GM18951 (cell line): ENCODE results near the gene KMT2B.

Experiments
- POLR2A ChIP-seq: IDR thresholded peaks from 4 replicates; pipeline ENCODE4 v1.6.1; 2011; ENCODE audit warnings: mild to moderate bottlenecking; ENCODE audit not compliant: insufficient read length, insufficient read depth; ENCODE audit errors: extremely low read depth
- in situ Hi-C: fragments of 300-500 bp; cut with MboI; formaldehyde crosslinking; loops from one replicate; pipeline ENCODE4 v1.12.0; 2022; ENCODE audit warnings: low sequenced_read_pairs, mixed read lengths, inconsistent platforms; ENCODE audit not compliant: unreplicated experiment

KMT2B gene

GRCh38 chr19:35736913-35737886 lies 19.4 kb downstream of the KMT2B start:
- TF ChIP-seq POLR2A = peak; percentile 10
- in situ Hi-C loops = no loop called here

DNA sequence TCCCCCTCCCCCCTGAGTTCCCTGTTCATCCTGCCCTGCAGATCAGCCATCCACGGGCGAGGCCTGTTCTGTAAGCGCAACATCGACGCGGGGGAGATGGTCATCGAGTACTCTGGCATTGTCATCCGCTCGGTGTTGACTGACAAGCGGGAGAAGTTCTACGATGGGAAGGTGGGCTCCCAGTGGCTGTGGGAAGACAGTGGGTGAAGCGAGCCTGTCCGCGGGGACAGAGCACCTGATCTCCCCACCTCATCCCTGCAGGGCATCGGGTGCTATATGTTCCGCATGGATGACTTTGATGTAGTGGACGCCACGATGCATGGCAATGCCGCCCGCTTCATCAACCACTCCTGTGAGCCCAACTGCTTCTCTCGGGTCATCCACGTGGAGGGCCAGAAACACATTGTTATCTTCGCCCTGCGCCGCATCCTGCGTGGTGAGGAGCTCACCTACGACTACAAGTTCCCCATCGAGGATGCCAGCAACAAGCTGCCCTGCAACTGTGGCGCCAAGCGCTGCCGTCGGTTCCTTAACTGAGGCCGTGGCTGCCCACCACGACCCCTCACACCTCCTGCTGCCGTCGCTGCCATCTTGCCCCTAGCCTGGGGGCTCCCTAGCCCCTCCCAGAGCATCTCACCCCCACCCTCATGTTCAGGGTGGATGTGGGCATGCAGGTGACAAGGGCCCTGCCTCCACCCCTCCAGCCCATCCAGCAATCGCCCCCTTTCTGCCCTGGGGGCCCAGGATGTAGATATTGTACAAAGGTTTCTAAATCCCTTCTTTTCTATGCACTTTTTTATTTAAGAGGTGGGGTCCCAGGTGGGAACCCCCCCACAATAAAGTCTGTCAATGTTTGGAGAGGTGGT lies 20.5 kb downstream of the KMT2B start:
- in situ Hi-C loops = no loop called here
- TF ChIP-seq POLR2A = no peak

DNA sequence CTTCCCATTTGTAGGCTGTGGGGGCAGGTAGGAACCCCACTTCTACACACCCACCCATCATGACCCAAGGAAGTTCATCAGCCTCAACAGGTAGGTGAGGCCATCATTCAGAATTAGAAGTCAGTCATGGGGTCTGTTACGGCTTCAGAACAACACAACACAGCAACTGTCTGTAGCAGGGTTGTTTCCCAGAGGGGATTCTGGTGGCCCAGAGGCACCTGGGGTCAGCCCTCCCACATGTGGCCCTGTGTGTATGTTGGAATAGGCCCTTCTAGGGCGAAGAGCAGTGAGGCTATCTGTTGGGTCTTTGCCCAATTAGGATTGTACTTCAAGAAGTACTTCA lies 21.1 kb downstream of the KMT2B start:
- TF ChIP-seq POLR2A = no peak
- in situ Hi-C loops = no loop called here

- in situ Hi-C loops = no loop called here
- TF ChIP-seq POLR2A = no peak
Measured at GRCh38 chr19:35739275-35740107, 21.7 kb downstream of the KMT2B start.

- TF ChIP-seq POLR2A = no peak
- in situ Hi-C loops = no loop called here
Measured at GRCh38 chr19:35740108-35740422, 22.3 kb downstream of the KMT2B start.

GRCh38 chr19:35740423-35741202 lies 22.8 kb downstream of the KMT2B start:
- in situ Hi-C loops = no loop called here
- TF ChIP-seq POLR2A = peak; percentile 74

DNA sequence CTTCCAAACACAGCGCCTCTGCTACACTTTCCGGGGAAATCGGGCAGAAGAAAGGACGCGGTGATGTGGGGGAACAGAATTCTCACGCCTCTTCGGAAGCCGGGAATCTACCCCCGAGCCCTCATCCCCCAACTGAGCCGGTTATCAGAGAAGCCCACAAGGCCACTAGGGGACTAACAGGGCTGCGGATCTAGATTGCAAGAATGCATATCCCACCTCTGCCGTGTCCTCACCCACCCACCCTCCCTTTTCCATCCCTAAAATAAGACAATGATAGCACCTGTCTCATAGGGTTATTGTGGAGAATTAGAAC lies 23.4 kb downstream of the KMT2B start:
- in situ Hi-C loops = no loop called here
- TF ChIP-seq POLR2A = no peak

- in situ Hi-C loops = no loop called here
- peak; percentile 51 for TF ChIP-seq POLR2A
Measured at GRCh38 chr19:35742121-35742724, 24.4 kb downstream of the KMT2B start, which contains the start of gene IGFLR1. Gene IGFLR1, minus strand, starts transcription at chr19:35742452. Its CDS starts 1,272 bp downstream, at chr19:35741180.

DNA sequence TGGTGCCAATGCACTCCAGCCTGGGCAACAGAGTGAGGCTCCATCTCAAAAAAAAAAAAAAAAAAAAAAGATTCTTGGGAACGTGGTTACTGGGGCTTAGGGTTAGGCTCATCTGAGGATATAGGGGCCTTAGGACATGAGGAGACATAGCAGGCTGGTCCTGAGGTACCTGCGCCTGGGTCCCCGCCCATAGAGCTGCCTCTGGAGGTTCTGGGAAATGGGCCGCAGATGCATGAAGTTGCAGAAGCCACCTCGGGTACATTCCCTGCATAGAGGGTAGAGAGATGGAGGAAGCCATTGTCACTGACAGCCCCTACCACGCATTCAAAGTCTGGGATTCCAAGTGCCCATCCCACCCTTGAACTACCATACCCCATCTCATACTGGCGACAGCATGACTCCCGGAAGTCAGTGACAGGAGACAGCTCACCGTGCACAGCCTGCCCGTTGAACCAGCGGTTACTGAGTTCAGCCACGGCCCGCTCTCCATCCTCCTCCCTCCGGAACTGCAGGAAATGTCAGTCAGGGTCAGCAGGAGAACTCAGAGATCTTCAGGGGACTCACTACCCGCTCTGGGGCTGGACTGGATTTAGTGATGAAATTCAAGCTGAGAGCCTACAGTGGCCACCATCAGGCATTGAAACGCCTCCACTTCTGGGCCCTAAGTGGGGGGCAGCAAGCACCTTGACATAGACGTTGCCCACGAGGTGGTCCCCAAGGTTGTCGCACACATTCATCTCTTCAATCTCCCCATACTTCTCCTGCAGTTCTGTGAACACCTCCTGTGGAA lies 26.0 kb downstream of the KMT2B start:
- in situ Hi-C loops = no loop called here
- TF ChIP-seq POLR2A = no peak

DNA sequence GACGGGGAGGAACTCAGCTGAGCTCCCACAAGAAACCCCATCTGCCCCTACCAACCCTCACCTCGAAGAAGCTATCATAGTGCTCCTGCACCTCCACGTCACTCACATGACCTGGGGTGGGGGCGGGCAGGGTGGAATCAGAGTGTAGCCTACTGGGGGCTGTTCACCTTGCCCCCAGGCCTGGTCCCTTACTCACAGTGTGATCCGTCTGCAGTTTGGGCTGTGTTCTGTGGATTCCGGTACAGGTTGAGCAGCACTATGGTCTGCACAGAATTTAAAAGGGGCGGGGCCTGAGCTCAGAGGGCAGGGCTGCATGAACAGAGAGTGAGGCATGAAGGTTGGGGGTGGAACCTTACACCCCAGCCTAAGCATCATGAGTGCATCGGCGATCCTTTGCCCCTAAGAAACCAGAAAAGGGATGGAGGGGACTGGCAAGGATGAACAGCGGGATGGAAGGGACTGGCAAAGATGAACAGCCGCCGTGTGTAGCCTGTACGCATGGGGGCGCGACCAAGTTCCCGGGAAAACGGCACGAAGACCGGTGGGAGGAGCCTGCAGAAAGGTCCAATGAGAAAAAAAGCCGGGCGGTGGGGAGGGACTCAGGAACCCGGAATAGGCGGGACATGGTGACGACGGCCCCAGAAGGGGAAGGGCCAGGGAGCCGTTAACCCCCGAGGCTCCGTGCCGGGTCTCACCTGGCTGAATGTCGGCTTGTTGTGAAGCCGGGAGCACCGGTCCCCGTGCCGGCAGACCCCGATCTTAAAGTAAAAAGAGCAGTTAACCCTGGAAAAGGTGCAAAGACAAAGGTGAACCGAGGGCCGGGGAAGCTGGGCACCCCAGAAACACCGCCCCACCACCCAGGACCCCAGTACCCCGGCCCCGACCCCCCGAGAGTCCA lies 26.9 kb downstream of the KMT2B start:
- peak; percentile 79 for TF ChIP-seq POLR2A
- in situ Hi-C loops = no loop called here
